ENCODE data around the gene CLDN14.
A peak's percentile ranks its signal among the peaks of the same experiment; 100 is the strongest.
"Not testable (repeated sequence)": the region's sequence is repeated elsewhere in the genome, so short reads cannot be mapped to it uniquely, and the experiment has no call there.

Gene CLDN14

DNA sequence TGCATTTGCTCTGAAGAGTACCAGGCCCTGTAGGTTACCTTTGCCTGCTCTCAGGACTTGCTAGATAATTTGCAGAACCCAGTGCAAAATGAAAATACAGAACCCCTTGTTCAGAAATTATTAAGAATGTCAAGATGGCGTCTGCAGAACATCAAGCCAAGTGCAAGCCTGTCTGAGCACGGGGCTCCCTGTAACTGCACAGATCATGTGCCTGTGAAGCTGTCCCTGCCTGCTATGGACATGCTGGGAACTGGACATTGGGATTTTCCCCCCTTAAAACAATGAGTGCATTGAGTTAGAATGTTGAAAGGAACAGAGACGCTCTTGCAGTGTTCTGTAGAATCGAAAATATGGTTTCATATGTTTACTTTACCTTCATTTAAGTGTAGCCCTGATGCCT is 2.9 kb downstream of the CLDN14 start:
- Histone ChIP-seq H3K4me1 (ENCODE audit: control insufficient read depth in 1 of 2, insufficient read depth in 2 of 2, low read length in 2 of 2) (peaks cover 16 to 24% of the 10 kb centered on the region in 2 experiments), H3K18ac (ENCODE audit: low read length) (no peak overlapping the region), H3K79me2 (ENCODE audit: control insufficient read depth, insufficient read depth, low read length, poor library complexity) (no peaks in the 10 kb centered on the region), H3K4ac (ENCODE audit: low read depth, low read length) (no peak overlapping the region), H3K27me3 (ENCODE audit: insufficient read depth, low read length) (no peaks in the 10 kb centered on the region), H3K23ac (ENCODE audit: low read length) (no peak overlapping the region), H3K36me3 (ENCODE audit: control insufficient read depth in 1 of 2, insufficient read depth in 2 of 2, low read length in 2 of 2) (no peaks in the 10 kb centered on the region), H3K27ac (ENCODE audit: low read depth, low read length) (peak overlapping the region; percentile 56), H3K4me2 (ENCODE audit: low read length) (no peak overlapping the region), H3K79me1 (ENCODE audit: low read length) (peaks cover 19% of the 10 kb centered on the region), H3K4me3 (ENCODE audit: low read depth, low read length) (no peak overlapping the region), H2BK12ac (ENCODE audit: low read length) (no peak overlapping the region), H2AFZ (ENCODE audit: insufficient read depth, low read length, poor library complexity) (no peak overlapping the region), H3K14ac (ENCODE audit: low read length) (no peak overlapping the region), H3K9me3 (ENCODE audit: insufficient read depth, low read depth, low read length) (peaks cover 5% of the 10 kb centered on the region), H2BK120ac (ENCODE audit: insufficient read depth, low read length, poor library complexity) (peak overlapping the region; percentile 45), H4K8ac (ENCODE audit: low read depth, low read length) (no peak overlapping the region), H2AK5ac (ENCODE audit: low read length) (no peak overlapping the region), H3K9ac (ENCODE audit: low read length) (no peak overlapping the region), H4K91ac (ENCODE audit: low read depth, low read length) (peak overlapping the region; percentile 93), H2BK5ac (ENCODE audit: low read depth, low read length, poor library complexity) (peak overlapping the region; percentile 78), H4K12ac (ENCODE audit: low read depth, low read length) (no peak overlapping the region)
- no peak for DNase-seq
- WGBS (ENCODE audit: extremely low coverage, insufficient coverage, insufficient read length): no CpG with 5 or more reads among the region's 4 CpGs

- no CpG with 5 or more reads among the region's 5 CpGs for WGBS (ENCODE audit: extremely low coverage, insufficient coverage, insufficient read length)
Observed at GRCh38 chr21:36476541-36476940, 3.4 kb downstream of the CLDN14 start.

DNA sequence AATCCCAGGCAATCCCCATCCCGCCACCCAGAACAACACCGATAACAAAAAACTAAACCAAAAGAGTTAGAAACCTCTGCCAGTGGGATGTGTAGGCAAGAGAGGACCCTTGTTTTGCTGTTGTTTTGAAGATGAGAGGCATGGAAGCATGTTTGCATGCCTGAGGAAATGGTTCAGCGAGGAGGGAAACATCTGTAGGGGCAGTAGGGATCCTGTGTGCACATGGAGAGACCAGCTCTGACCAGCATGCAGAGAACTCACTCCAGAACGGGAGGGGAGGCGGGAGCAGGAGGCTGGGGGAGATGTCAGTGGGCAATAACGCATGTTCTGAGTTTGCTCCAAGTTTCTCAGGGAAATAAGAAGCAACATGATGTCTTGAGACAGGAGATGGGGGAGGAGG is 5.3 kb downstream of the CLDN14 start:
- no peak overlapping the region for H2AFZ ChIP-seq (ENCODE audit: insufficient read depth, low read length, poor library complexity)
- H4K91ac ChIP-seq (ENCODE audit: low read depth, low read length): no peak overlapping the region
- H3K4me3 ChIP-seq (ENCODE audit: low read depth, low read length): no peak overlapping the region
- H3K79me1 ChIP-seq (ENCODE audit: low read length): peaks cover 15% of the 10 kb centered on the region
- H3K18ac ChIP-seq (ENCODE audit: low read length): no peak overlapping the region
- H4K8ac ChIP-seq (ENCODE audit: low read depth, low read length): no peak overlapping the region
- H3K79me2 ChIP-seq (ENCODE audit: control insufficient read depth, insufficient read depth, low read length, poor library complexity): no peaks in the 10 kb centered on the region
- no peak overlapping the region for H3K9ac ChIP-seq (ENCODE audit: low read length)
- H2BK120ac ChIP-seq (ENCODE audit: insufficient read depth, low read length, poor library complexity): no peak overlapping the region
- H3K36me3 ChIP-seq (ENCODE audit: control insufficient read depth in 1 of 2, insufficient read depth in 2 of 2, low read length in 2 of 2): no peaks in the 10 kb centered on the region
- no peak overlapping the region for H3K4me2 ChIP-seq (ENCODE audit: low read length)
- no peak overlapping the region for H4K12ac ChIP-seq (ENCODE audit: low read depth, low read length)
- no peak overlapping the region for H2BK12ac ChIP-seq (ENCODE audit: low read length)
- H3K9me3 ChIP-seq (ENCODE audit: insufficient read depth, low read depth, low read length): peaks cover 3% of the 10 kb centered on the region
- H2BK5ac ChIP-seq (ENCODE audit: low read depth, low read length, poor library complexity): no peak overlapping the region
- H3K14ac ChIP-seq (ENCODE audit: low read length): no peak overlapping the region
- H3K27ac ChIP-seq (ENCODE audit: low read depth, low read length): no peak overlapping the region
- no CpG with 5 or more reads among the region's 6 CpGs for WGBS (ENCODE audit: extremely low coverage, insufficient coverage, insufficient read length)
- DNase-seq: no peak
- H3K23ac ChIP-seq (ENCODE audit: low read length): no peak overlapping the region
- H3K4ac ChIP-seq (ENCODE audit: low read depth, low read length): no peak overlapping the region
- H3K4me1 ChIP-seq (ENCODE audit: control insufficient read depth in 1 of 2, insufficient read depth in 2 of 2, low read length in 2 of 2): peaks cover 9 to 15% of the 10 kb centered on the region in 2 experiments
- H3K27me3 ChIP-seq (ENCODE audit: insufficient read depth, low read length): no peaks in the 10 kb centered on the region
- H2AK5ac ChIP-seq (ENCODE audit: low read length): no peak overlapping the region

More at GRCh38 chr21:36476541-36476940, 3.4 kb downstream of the CLDN14 start:
- H4K12ac ChIP-seq (ENCODE audit: low read depth, low read length); H4K8ac ChIP-seq (ENCODE audit: low read depth, low read length); DNase-seq; H3K4me3 ChIP-seq (ENCODE audit: low read depth, low read length); H2AK5ac ChIP-seq (ENCODE audit: low read length); H3K9me3 ChIP-seq (ENCODE audit: insufficient read depth, low read depth, low read length); H3K9ac ChIP-seq (ENCODE audit: low read length); H3K23ac ChIP-seq (ENCODE audit: low read length); H2BK5ac ChIP-seq (ENCODE audit: low read depth, low read length, poor library complexity); H2AFZ ChIP-seq (ENCODE audit: insufficient read depth, low read length, poor library complexity); H3K14ac ChIP-seq (ENCODE audit: low read length); H2BK120ac ChIP-seq (ENCODE audit: insufficient read depth, low read length, poor library complexity); H2BK12ac ChIP-seq (ENCODE audit: low read length); H3K4me2 ChIP-seq (ENCODE audit: low read length); H3K36me3 ChIP-seq (ENCODE audit: control insufficient read depth in 1 of 2, insufficient read depth in 2 of 2, low read length in 2 of 2); H3K27me3 ChIP-seq (ENCODE audit: insufficient read depth, low read length); H3K18ac ChIP-seq (ENCODE audit: low read length); H3K79me2 ChIP-seq (ENCODE audit: control insufficient read depth, insufficient read depth, low read length, poor library complexity); H3K4ac ChIP-seq (ENCODE audit: low read depth, low read length): not testable (repeated sequence)
- peak overlapping the region; percentile 65 for H4K91ac ChIP-seq (ENCODE audit: low read depth, low read length)
- H3K79me1 ChIP-seq (ENCODE audit: low read length): peaks cover 17% of the 10 kb centered on the region
- H3K27ac ChIP-seq (ENCODE audit: low read depth, low read length): peak overlapping the region; percentile 8
- peaks cover 14 to 21% of the 10 kb centered on the region in 2 experiments for H3K4me1 ChIP-seq (ENCODE audit: control insufficient read depth in 1 of 2, insufficient read depth in 2 of 2, low read length in 2 of 2)

DNA sequence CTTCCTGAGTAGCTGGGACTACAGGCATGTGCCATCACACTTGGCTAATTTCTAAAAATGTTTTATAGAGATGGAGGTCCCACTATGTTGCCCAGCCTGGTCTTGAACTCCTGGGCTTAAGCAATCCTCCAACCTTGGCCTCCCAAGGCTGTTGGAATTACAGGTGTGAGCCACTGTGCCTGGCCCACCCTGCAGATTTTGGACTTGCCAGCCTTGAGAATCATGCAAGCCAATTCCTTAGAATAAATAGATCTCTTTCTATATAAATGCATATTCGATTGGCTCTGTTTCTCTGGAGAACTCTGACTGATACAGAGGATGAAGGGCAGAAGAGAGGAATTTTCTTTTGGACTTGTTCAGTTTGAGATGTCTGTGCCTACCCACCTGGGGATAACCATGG is 6.7 kb downstream of the CLDN14 start:
- Histone ChIP-seq H4K8ac (ENCODE audit: low read depth, low read length) (no peak overlapping the region), H3K4me3 (ENCODE audit: low read depth, low read length) (no peak overlapping the region), H4K12ac (ENCODE audit: low read depth, low read length) (no peak overlapping the region), H3K4me2 (ENCODE audit: low read length) (no peak overlapping the region), H2BK120ac (ENCODE audit: insufficient read depth, low read length, poor library complexity) (no peak overlapping the region), H4K91ac (ENCODE audit: low read depth, low read length) (no peak overlapping the region), H3K4ac (ENCODE audit: low read depth, low read length) (no peak overlapping the region), H2BK5ac (ENCODE audit: low read depth, low read length, poor library complexity) (no peak overlapping the region), H2BK12ac (ENCODE audit: low read length) (no peak overlapping the region), H3K27me3 (ENCODE audit: insufficient read depth, low read length) (no peaks in the 10 kb centered on the region), H3K27ac (ENCODE audit: low read depth, low read length) (no peak overlapping the region), H3K9me3 (ENCODE audit: insufficient read depth, low read depth, low read length) (peaks cover 3% of the 10 kb centered on the region), H3K4me1 (ENCODE audit: control insufficient read depth in 1 of 2, insufficient read depth in 2 of 2, low read length in 2 of 2) (peaks cover 0 to 6% of the 10 kb centered on the region in 2 experiments), H3K9ac (ENCODE audit: low read length) (no peak overlapping the region), H3K79me2 (ENCODE audit: control insufficient read depth, insufficient read depth, low read length, poor library complexity) (no peaks in the 10 kb centered on the region), H3K79me1 (ENCODE audit: low read length) (peaks cover 5% of the 10 kb centered on the region), H2AK5ac (ENCODE audit: low read length) (no peak overlapping the region), H3K36me3 (ENCODE audit: control insufficient read depth in 1 of 2, insufficient read depth in 2 of 2, low read length in 2 of 2) (no peaks in the 10 kb centered on the region), H3K18ac (ENCODE audit: low read length) (no peak overlapping the region), H2AFZ (ENCODE audit: insufficient read depth, low read length, poor library complexity) (no peak overlapping the region), H3K23ac (ENCODE audit: low read length) (no peak overlapping the region), H3K14ac (ENCODE audit: low read length) (no peak overlapping the region)
- no peak for DNase-seq
- WGBS (ENCODE audit: extremely low coverage, insufficient coverage, insufficient read length): no CpG with 5 or more reads among the region's 1 CpG
